Activated CD4-positive, alpha-beta T cell treated with anti-CD3 and anti-CD28 coated beads, Interleukin-2, Interleukin-4, amounts not matched to agents 100 ng/mL and 50 ng/mL, durations not matched to agents 16 hours and 8 hours (primary cell): Measurements from ENCODE around the gene MT1G.
"Not testable (repeated sequence)": the region's sequence is repeated elsewhere in the genome, so short reads cannot be mapped to it uniquely, and the experiment has no call there.

Experiments
- DNase-seq: peaks from one replicate; pipeline ENCODE4 v3.0.0-alpha.2; 2020; ENCODE audit warnings: low spot score

MT1G gene

DNA sequence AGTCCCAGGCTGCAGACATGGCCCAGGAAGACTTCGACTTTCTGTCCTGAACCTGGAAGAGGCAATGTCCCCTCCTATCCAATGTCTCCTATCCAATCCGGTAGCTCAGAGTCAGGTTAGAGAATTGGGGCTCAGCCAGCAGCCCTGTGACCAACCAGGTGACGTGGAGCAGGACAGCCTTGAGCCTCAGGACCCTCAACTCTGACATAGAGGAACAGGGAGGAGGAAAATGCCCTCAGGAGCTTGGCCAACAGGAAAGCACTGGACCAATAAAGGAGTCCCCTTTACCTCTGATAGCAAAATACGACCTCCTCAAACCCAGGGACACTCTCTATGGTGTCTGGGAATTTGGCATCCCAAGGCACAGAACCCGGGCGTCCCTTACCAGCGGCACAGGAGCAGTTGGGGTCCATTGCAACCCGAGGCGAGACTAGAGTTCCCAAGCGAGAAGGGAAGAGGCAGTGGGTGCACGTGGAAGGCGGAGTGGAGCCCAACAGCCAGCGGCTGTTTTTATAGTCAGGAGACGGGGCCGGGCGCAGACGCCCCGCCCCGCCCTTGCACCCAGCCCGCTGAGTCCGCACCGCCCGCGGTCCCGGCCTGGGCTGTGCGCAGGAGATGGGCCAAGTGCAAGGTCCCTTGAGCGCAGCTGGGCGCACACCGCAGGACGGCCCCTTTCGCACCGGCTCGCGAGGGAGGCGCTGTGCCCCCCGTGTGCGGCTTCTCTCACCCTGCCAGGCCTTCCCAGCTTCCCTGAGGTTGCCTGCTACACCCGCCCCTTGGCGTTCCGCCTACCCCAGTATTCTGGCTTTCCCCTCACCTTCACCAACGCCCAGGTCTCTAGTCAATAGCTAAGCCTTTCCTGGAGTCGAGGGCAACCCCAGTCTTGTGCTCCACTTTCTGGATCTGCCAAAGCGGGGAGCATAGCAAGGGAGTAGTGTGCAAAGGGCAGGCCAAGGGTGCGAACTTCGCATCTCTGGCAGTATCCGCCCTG is at the start of gene MT1G:
Gene MT1G (minus strand): TSS at position 485 of the 991 bp plus-strand sequence. CDS start 72 bp downstream, at position 413.
- peak; percentile 34 for DNase-seq

DNA sequence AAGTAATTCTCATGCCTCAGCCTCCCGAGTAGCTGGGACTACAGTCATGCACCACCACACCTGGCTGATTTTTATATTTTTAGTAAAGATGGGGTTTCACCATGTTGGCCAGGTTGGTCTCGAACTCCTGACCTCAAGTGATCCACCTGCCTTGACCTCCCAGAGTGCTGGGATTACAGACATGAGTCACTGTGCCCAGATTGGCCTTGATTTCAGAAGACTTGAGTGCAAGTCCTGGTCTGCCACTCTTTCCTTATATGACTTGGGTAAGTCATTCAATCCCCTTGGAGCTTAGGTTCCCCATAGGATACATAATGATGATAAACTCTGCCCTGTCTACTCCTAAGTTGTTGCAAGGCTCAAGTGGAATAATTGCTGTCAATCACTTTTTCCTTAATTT is 49.7 kb upstream of the MT1G start:
- DNase-seq: not testable (repeated sequence)

DNA sequence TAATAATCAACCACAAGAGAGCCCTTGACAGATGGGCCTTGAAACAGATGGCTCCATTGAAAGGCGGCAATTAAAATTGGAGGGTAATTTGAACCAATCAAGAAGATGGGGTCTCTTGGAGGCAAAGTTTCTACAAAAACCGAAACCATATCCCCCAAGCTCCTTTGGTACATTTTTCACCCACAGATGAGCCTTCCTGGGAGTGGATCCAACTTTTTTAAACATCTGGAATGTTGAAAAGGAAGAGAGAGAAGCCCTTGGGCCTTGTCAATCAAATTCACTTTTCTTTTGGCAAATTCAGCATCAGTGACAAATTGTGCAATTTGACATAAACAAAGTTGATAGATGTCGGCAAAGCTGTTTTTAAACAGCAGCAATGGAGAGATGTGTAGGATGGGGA is 48.9 kb upstream of the MT1G start:
- no peak for DNase-seq

DNA sequence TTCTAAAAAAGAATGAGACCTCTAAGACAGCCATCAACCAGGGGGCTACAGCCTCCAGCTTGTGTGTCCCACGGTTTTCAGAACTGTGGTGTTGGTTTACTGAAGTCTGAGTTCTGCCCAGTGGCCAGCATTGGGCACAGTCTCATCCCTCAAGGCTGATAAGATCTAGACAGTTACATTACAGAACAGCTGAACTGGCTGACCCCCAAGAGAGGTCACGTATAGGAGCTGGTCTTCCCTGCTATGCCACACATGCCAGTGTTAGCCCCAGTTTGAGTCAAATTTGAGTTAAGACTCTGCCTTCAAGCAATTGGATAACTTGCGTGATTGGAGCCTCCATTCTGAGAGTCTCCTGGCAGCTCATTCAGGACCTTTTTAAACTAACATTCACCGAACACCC is 47.3 kb upstream of the MT1G start:
- DNase-seq: no peak

DNA sequence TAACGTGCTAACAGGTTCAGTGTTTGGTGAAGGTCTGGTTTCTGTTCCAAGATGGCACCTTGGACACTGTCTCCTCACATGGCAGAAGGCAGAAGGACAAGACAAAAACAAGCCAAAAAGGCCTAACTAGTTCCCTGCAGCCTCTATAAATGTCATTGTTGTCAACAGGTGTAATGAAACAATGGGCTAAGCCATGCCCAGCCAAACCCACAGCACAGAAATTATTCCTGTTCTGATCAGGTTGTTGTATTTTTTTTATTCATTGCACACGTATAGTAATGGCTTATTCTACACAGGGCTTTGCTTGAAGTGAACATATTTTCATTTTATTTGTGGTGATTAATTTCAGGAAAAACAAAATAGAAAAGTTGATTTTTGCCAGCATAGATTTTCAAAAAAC is 45.9 kb upstream of the MT1G start:
- DNase-seq: no peak

DNA sequence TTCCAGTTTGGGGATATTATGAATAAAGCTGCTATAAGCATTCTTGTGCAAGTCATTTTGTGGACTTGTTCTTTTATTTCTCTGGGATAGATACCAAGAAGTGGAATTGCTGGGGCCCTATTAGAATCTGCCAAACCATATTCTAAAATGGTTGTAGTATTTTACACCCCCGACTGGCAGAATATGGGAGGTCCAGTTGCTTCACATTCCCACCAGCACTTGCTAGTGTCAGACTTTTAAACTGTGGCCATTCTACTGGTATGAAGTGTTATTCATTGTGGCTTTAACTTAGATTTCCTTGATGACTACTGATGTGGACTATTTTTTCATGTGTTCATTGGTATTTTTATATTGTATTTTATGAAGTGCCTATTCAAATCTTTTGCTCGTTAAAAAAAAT is 44.0 kb upstream of the MT1G start:
- DNase-seq: no peak

DNA sequence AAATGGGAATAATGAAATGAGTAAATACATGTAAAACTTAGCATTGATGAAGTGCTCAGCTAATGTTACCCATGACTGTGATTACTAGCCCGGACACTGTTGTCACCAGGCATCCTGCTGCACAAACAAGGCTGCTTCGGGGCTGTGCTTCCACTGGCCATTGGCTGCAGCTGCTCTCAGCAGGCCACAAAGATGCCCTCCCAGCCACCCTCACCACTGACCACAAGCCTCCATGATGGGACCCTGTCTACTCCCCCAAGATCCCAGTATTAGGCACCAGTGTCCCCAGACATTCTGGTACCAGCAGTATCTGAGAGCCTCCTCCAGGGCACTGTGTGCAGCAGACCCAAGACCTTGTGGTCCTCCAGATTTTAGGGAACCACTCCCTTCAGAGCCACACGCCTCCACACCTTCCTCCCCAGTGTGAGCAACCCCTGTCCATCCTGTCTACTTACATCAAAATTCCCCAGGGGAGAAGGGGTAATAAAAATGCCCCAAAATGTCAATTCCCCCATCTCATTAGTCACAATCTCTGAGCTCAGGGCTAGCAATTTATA is 42.4 kb upstream of the MT1G start:
- DNase-seq: no peak

DNA sequence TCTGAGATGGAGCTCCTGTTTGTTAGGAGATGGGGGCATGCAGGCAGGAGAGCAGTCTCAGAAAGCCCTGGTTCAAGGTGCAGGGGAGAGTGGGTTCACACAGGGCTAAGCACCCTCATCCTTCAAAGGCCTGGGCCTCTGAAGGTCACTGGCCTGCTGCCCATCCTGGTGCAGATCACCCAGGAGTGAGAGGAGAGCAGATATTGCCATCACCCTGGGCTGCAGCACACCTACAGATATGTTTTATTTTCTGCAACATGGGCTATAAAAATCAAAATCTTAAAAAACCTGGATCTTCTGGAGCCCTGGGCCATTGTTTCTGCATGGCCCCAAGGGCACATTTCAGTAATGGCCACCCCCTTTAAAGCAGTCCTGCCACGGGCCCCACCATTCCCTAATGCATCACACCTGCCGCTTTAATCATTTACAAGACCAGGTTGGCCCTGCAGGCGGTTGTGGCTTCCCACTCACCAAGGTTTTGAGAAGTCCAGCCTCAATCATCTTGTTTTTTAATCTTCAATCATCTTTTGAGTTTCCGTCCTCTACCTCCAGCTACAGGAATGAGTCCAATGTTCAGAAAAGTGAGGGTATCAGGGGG is 41.7 kb upstream of the MT1G start:
- DNase-seq: no peak

DNA sequence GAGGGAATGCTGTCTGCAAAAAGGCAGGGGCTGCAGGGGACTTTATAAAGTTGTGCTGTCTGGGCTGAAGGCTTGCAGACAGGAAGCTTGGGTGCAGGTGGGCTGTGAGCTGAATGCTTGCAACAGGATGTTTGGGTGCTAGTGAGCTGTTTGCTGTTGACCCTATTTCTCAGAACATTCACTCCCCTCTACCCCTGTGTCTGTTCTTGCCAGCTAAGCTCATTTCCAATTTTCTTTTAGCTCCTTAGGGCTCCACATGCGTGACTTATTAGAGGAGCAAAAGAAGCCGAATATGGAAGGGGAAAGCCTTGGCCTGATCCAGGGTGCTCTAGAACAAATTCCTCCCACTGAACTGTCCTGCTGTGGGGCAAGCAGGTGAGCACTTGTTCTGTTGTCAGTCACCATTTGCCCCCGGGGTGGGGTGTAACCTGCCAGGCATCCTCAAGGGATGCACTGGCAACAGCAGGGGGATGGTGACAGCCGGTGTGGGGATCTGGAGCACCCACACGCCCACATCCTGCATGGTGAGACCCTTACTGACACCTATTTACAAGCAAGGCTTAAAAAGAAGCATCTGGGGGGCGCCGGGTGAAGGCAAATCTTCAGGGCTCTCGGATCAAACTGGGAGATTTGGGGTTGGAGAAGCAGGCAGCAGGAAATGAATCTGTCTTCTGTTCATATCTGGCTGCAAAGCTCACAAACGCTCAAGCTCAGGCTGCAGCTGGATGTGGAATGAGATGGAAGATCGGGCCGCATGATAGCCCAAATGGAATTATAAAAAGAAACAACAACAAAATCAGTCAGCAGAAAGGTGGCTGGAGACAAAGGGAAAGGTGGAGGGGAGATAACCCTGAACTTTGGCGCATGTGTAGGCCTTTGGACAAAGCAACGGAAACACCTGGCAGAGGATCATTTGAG is 40.9 kb upstream of the MT1G start:
- no peak for DNase-seq

DNA sequence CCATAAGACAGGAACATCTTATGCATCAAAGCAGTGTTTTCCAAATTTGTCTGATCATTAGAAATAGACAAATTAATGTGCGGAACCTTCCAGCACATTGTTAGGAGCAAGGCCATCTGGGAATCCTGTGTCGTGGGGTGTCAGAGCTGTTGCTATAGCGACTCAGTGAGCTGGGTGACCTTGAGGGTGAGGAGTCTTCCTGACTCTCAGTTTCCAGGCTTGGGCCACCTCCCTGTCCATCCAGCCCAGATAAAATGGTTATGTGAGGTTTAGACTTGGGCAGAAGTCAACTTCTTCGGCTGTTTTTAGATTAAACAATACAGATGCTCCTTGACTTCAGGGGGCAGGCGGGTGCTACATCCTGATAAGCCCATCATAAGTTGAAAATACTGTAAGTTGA is 35.0 kb upstream of the MT1G start:
- DNase-seq: no peak

DNA sequence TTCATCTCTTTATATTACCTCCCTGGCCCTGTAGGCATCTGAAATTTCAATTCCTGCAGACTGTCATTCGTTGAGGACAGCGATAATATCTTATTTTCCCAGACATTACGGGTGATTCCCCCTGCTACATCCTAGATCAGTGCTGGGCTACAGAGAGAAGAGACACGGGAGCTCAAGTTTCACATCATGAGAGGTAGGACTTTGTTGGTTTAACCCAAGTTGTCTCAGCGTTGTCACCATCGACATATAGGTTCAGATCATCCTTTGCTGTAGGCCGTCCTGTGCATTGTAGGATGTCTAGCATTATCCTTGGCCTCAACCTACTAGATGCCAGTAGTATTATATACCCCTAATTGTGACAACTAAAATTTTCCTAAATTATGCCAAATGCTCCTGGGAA is 33.7 kb upstream of the MT1G start:
- no peak for DNase-seq

DNA sequence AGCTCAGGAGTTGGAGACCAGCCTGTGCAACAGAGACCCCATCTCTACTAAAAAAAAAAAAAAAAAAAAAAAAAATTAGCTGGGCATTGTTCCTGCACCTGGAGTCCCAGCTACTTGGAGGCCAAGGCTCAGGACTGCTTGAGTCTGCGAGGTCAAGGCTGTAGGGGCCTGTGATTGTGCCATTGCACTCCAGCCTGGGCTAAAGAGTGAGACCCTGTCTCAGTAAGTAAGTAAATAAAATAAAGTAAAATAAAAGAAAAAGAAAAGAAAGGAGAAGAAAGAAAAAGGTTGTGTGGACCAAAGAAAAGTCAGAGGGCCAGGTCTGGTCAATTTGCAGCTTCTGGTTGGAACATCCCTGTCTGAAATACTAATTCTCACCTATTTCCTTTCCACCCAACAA is 32.8 kb upstream of the MT1G start:
- no peak for DNase-seq

DNA sequence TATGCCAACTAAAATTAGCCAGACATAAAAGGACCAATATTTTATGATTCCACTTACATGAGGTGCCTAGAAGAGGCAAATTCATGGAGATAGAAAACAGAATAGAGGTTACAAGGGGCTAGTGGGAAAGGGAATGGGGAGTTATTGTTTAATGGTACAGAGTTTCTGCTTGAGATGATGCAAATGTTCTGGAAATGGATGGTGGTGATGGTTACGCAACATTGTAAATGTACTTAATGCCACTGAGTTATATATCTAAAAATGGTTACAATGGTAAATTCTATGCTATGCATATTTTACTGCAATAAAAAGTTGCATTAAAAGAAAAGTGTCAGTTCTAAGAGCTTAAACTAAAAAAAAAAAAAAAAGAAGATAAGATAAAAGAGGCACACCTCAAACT is 32.3 kb upstream of the MT1G start:
- no peak for DNase-seq

DNA sequence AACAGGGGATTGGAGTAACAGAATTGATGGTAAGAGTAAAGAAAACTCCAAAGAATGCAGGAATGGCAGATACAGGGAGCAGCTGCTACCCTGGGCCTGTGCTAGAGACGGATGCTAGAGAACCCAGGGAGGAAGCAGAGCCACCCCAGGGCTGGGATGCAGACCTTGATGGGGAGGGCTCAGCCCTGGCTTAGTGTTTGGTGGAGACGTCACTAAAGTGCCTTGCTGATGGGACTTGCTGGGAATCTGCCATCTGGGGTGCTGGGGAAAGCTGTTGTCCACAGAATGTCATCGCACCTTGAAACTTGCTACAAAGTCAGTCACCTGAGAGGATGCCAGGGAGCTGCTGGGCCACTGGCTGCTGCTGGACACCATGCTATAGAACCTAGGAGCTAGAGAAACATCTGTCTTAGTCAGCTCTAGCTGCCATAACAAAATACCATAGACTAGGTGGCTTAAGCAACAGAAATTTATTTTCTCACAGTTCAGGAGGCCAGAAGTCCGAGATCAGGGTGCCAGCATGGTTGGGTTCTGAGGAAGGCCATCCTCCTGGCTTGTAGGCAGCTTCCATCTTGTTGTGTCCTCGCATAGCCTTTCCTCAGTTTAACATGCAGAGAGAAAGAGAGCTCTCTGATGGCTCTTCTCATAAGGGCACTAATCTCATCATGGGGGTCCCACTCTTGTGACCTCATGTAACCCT is 29.7 kb upstream of the MT1G start:
- no peak for DNase-seq

DNA sequence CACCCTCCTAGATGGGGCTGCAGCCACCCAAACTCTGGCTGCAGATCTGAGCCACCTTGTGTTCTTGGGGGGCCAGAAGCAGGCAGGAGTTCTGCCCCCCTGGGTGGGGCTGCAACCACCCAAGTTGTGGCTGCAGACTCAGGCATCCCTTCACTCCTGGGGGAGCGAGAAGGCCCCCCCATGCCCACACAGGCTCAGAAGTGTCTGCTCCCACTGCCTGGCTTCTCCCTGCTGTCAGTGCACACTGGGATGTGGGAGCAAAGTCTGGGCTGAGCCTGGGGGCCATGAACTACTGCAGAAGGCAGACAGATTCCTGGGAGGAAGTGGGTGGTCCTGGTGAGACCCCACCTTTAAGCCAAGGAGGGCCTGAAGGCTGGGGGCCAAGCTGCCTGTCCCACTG is 27.4 kb upstream of the MT1G start:
- no peak for DNase-seq

DNA sequence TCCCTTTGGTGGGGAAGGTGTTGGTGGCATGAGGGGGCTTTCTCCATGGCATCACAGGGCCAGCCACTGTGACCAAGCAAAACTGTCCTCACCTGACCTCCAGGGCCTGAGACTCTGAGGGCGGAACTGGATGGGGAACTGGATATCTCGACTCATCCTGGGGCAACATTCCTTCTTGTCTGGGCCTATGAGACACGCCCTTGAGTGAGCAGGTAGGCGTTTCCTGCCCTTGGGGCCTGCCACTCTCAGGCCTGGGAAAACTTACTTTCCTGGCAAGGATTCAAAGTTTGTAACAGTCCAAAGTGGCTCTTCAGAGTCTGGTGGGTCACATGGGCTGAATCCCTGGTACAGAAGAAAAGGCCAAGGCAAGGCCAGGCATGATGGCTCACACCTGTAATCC is 24.0 kb upstream of the MT1G start:
- no peak for DNase-seq

DNA sequence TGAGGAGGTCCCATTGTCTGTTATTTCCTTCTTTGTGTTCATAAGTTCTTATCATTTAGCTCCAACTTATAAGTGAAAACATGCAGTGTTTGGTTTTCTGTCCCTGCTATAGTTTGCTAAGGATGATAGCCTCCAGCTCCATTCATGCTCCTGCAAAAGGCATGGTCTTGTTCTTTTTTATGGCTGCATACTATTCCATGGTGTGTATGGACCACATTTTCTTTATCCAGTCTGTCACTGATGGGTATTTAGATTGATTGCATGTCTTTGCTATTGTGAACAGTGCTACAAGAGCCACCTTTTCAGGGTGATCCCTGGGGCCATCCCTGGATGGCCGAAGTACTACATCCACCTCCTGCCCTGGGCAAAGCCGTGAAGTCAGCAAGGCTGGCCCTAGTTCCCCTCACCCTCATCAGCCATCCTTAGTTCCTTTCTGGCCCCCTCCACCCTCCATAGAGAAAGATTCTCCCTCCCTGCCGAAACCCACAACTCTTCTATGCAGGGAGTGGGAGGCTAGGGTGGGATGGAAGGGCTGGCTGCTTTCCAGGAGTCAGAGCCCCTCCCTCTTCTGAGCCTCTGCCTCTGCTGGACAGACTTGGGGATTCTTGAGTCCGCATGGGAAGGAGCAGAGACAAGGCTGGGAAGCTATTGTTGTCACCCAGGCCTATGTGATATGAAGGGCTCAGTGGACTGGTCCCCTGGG is 22.7 kb upstream of the MT1G start:
- DNase-seq: no peak

DNA sequence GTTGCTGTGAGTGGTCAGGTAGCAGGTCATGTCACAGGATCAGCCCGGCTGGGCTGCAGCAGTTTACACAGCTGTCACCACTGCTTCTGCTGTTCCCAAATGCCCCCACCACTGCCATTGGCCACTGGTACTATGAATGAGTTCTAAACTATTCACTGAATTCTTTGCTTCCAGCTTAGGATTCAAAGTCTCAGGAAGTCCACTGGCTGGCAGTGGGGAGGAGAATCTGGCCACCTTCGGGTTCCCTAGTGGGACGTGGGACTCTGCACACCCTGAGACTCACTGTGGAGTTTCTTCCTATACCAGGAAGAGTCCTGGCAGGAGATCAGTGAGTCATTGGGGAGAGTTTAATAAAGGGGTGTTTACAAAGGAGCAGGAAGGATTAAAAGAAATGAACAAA is 21.3 kb upstream of the MT1G start:
- DNase-seq: no peak

DNA sequence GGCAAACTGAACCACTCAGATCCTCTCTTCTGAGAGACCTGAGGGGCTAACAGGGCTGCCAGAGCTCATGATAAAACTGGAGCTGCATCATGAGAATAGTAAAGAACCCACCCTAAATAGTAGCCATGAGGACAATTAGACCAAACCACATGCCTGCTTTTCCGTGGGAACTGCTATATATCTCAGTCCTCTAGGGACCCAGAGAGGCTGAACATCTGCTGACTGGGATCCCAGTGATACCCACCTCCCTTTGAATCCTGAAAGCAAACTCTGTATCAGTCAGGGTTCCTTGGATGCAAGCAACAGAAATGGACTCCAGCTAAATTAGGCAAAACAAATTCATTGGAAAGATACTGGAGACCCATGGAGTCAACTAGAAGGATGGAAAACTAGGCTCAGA is 20.9 kb upstream of the MT1G start:
- no peak for DNase-seq

DNA sequence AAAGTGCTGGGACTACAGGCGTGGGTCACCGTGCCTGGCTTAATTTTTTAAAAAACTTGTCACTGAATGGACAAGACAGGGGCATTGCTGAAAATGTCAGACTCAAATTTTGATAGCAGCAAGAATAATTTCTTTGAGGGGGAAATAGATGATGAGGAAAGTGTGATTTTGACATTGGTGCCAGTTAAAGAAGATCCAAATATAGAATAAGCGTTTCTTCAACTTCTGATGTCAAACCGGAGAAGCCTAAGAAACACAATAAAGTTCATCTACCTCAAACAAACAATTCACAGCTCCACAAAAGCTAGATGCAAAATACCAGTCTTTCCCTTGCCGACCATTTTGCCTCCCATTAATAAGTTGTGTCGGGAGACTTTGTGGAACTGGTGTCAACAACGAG is 18.9 kb upstream of the MT1G start:
- no peak for DNase-seq
